ENCODE data around the gene RAB1B. TPM values are rescaled to one million over a fixed set of nuclear protein-coding genes. Genes with fewer than 3 reads are reported as not detected.
"Not testable (repeated sequence)": the region's sequence is repeated elsewhere in the genome, so short reads cannot be mapped to it uniquely, and the experiment has no call there.

The RAB1B gene
- total RNA-seq, 1 donor from 2014 or later: 79.5 TPM

- no peak for DNase-seq (ENCODE audit: low read depth, low spot score)
These were observed 1.4 kb upstream of the RAB1B start for GRCh38 chr11:66267039-66267378.

- DNase-seq (ENCODE audit: low read depth, low spot score): peak; percentile 54
These were observed 828 bp upstream of the RAB1B start for GRCh38 chr11:66267379-66268243.

- no peak for DNase-seq (ENCODE audit: low read depth, low spot score)
These were observed 790 bp downstream of the RAB1B start for GRCh38 chr11:66268952-66269905.

GRCh38 chr11:66271816-66272215, 3.4 kb downstream of the RAB1B start:
- no peak for DNase-seq (ENCODE audit: low read depth, low spot score)

GRCh38 chr11:66272596-66272995, 4.2 kb downstream of the RAB1B start:
- no peak for DNase-seq (ENCODE audit: low read depth, low spot score)

GRCh38 chr11:66274219-66274618, 5.8 kb downstream of the RAB1B start:
- DNase-seq (ENCODE audit: low read depth, low spot score): no peak

- DNase-seq (ENCODE audit: low read depth, low spot score): no peak
These were observed 7.0 kb downstream of the RAB1B start for GRCh38 chr11:66275396-66275795.

- DNase-seq (ENCODE audit: low read depth, low spot score): no peak
These were observed 7.7 kb downstream of the RAB1B start for GRCh38 chr11:66275984-66276612.

GRCh38 chr11:66276619-66277018, 8.2 kb downstream of the RAB1B start:
- not testable (repeated sequence) for DNase-seq (ENCODE audit: low read depth, low spot score)

GRCh38 chr11:66277064-66277463, 8.6 kb downstream of the RAB1B start:
- DNase-seq (ENCODE audit: low read depth, low spot score): not testable (repeated sequence)

- no peak for DNase-seq (ENCODE audit: low read depth, low spot score)
These were observed 9.3 kb downstream of the RAB1B start, which contains the start of gene CNIH2 for GRCh38 chr11:66277471-66278362. Gene CNIH2 (plus strand): TSS chr11:66278175. CDS start chr11:66278457, 282 bp downstream.

- DNase-seq (ENCODE audit: low read depth, low spot score): no peak
These were observed 10.1 kb downstream of the RAB1B start for GRCh38 chr11:66278363-66279091.

GRCh38 chr11:66279092-66279734, 10.8 kb downstream of the RAB1B start:
- no peak for DNase-seq (ENCODE audit: low read depth, low spot score)

GRCh38 chr11:66280428-66280827, 12.0 kb downstream of the RAB1B start:
- DNase-seq (ENCODE audit: low read depth, low spot score): no peak

- DNase-seq (ENCODE audit: low read depth, low spot score): no peak
These were observed 12.6 kb downstream of the RAB1B start for GRCh38 chr11:66281001-66281400.

- DNase-seq (ENCODE audit: low read depth, low spot score): no peak
These were observed 13.5 kb downstream of the RAB1B start for GRCh38 chr11:66281776-66282467.

- DNase-seq (ENCODE audit: low read depth, low spot score): peak; percentile 85
These were observed 14.3 kb downstream of the RAB1B start for GRCh38 chr11:66282468-66283455.
